ENCODE data around the gene PLEKHA6.

- TF ChIP-seq, protein P1, sequence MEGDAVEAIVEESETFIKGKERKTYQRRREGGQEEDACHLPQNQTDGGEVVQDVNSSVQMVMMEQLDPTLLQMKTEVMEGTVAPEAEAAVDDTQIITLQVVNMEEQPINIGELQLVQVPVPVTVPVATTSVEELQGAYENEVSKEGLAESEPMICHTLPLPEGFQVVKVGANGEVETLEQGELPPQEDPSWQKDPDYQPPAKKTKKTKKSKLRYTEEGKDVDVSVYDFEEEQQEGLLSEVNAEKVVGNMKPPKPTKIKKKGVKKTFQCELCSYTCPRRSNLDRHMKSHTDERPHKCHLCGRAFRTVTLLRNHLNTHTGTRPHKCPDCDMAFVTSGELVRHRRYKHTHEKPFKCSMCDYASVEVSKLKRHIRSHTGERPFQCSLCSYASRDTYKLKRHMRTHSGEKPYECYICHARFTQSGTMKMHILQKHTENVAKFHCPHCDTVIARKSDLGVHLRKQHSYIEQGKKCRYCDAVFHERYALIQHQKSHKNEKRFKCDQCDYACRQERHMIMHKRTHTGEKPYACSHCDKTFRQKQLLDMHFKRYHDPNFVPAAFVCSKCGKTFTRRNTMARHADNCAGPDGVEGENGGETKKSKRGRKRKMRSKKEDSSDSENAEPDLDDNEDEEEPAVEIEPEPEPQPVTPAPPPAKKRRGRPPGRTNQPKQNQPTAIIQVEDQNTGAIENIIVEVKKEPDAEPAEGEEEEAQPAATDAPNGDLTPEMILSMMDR (IDR thresholded peaks at IDR 0.05), result no peak
- no peak for TF ChIP-seq POLR2A (IDR thresholded peaks at IDR 0.05)
Observed at GRCh38 chr1:204342310-204342709, 17.4 kb downstream of the PLEKHA6 start.
